Tibial nerve (tissue), 4 donors: Measurements from ENCODE around the gene FCER2. TPM values are rescaled to one million over a fixed set of nuclear protein-coding genes. Genes with fewer than 3 reads are reported as not detected.

Experiments
- DNase-seq, 2 donors: peaks; one replicate each; pipeline ENCODE4 v3.0.0-alpha.2; 2019; ENCODE audit warnings: low spot score in 2 of 2
- H3K27ac ChIP-seq, 4 donors: fragments of 200-600 bp; sonication (generic) in 3 of 4; one replicate each; pipeline ENCODE4 v1.5.1; 2017 to 2019; ENCODE audit warnings: mild to moderate bottlenecking in 1 of 4
- H3K27me3 ChIP-seq, 2 donors: fragments of 200-600 bp; sonication (generic) in 1 of 2; one replicate each; pipeline versions ENCODE4 v1.5.1 to v1.6.0; 2017 to 2019
- H3K36me3 ChIP-seq, 3 donors: fragments of 200-600 bp; sonication (generic); one replicate each; pipeline ENCODE4 v1.5.1; 2018 to 2019
- H3K4me1 ChIP-seq, 4 donors: fragments of 200-600 bp; sonication (generic) in 3 of 4; one replicate each; pipeline ENCODE4 v1.5.1; 2017 to 2019
- H3K4me3 ChIP-seq, 4 donors: fragments of 200-600 bp; sonication (generic) in 3 of 4; one replicate each; pipeline ENCODE4 v1.5.1; 2017 to 2019; ENCODE audit warnings: mild to moderate bottlenecking in 1 of 4, moderate library complexity in 1 of 4
- H3K9me3 ChIP-seq, 4 donors: fragments of 200-600 bp; sonication (generic) in 3 of 4; one replicate each; pipeline ENCODE4 v1.5.1; 2017 to 2019
- CTCF ChIP-seq, 5 experiments: fragments of 200-600 bp in 3 of 5; fragments of 450-650 bp in 2 of 5; sonication (generic) in 3 of 5; IDR thresholded peaks; one replicate each; pipeline ENCODE4 v1.5.1; 2016 to 2019; ENCODE audit warnings: antibody characterized with exemption in 5 of 5, mild to moderate bottlenecking in 3 of 5, moderate library complexity in 2 of 5
- EP300 ChIP-seq, 2 donors: sonication (generic); formaldehyde crosslinking; IDR thresholded peaks; one replicate each; pipeline ENCODE4 v1.6.1; 2017; ENCODE audit warnings: antibody characterized with exemption in 2 of 2, mild to moderate bottlenecking in 1 of 2
- POLR2A ChIP-seq, 2 donors: fragments of 450-650 bp; IDR thresholded peaks; one replicate each; pipeline ENCODE4 v1.6.1; 2017; ENCODE audit warnings: antibody characterized with exemption in 2 of 2, mild to moderate bottlenecking in 2 of 2, moderate library complexity in 2 of 2
- WGBS, 2 donors: methylation state at CpG; one replicate each; pipeline ENCODE4 v1.1.5; 2018; 5-methylcytosine and 5-hydroxymethylcytosine counted together
- total RNA-seq, 4 donors: library from RNA; depleted of rRNA; stranded (reverse); fragments of >200 nt; gene quantifications; one replicate each; pipeline ENCODE4 v1.1.0, GENCODE V29; 2016

FCER2 gene
- total RNA-seq, 4 donors from 2014 or later: 0.90 to 1.0 TPM; not detected in 2

DNA sequence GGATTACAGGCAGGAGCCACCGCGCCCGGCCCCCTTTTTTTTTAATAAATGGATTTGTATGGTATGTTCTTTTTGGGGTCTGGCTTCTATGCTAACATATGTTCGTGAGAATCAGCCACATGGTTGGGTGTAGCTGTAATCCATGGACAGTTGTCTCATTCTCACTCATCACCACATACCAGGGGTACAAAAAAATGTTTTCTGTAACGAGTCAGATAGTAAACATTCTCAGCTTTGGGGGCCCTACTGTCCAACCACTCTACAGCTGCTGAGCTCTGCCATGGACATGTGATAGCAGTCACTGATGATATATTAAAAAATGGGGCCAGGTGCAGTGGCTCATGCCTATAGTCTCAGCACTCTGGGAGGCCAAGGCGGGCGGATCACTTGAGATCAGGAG lies 38.2 kb downstream of the FCER2 start:
- Histone ChIP-seq H3K36me3 (no peaks in the 10 kb centered on the region), H3K4me1 (no peaks in the 10 kb centered on the region), H3K27ac (no peak overlapping the region), H3K4me3 (no peak overlapping the region), H3K9me3 (no peaks in the 10 kb centered on the region), H3K27me3 (peaks cover 0 to 11% of the 10 kb centered on the region in 2 donors)
- TF ChIP-seq EP300 (IDR thresholded peaks at IDR 0.05) (no peak), CTCF (IDR thresholded peaks at IDR 0.05) (no peak), POLR2A (IDR thresholded peaks at IDR 0.05) (no peak)
- DNase-seq: no peak
- 78 to 82% methylated on average over 7 of the region's 7 CpGs for WGBS, 2 donors

GRCh38 chr19:7662657-7663056 lies 39.3 kb downstream of the FCER2 start:
- 82 to 88% methylated on average over 14 of the region's 14 CpGs for WGBS, 2 donors
- peaks cover 0 to 11% of the 10 kb centered on the region in 2 donors for H3K27me3 ChIP-seq

DNA sequence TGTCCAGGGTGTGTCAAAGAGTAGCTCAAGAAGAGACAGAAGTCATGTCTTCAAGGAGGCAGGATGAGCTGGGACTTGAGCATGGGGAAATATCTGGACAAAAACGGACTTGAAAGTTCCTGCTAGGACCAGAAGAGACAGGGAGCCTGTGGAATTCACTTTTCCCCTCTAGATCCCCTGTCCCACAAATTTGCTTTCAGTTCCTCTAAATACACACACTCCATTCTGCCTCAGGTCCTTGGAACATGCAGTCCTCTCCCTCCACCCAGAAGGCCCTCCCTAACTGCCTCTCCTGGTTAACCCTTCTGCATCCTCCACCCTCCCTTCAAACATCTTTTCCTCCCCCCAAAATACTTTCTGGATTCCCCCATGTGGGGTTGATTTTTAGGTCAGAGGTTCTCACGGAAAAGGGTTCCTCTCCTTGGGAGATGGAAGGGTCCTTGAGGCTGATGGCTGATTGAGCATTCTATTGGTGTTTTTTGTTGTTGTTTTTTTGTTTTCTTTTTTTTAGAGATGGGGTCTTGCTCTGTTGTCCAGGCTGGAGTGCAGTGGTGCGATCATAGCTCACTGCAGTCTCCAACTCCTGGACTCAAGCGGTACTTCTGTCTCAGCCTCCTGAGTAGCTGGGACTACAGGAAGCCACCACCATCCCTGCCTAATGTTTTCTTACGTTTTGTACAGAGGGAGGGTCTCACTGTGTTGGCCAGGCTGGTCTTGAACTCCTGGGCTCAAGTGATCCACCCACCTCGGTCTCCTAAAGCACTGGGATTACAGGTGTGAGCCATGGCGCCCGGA lies 40.0 kb downstream of the FCER2 start:
- WGBS, 2 donors: 72 to 81% methylated on average over 8 of the region's 8 CpGs
- Histone ChIP-seq H3K9me3 (no peaks in the 10 kb centered on the region), H3K4me1 (peaks cover 0 to 3% (median 0%) of the 10 kb centered on the region in 4 donors), H3K4me3 (no peak overlapping the region), H3K27me3 (peaks cover 0 to 11% of the 10 kb centered on the region in 2 donors), H3K27ac (no peak overlapping the region), H3K36me3 (no peaks in the 10 kb centered on the region)
- TF ChIP-seq EP300 (IDR thresholded peaks at IDR 0.05): no peak
- TF ChIP-seq POLR2A (IDR thresholded peaks at IDR 0.05): no peak
- no peak for TF ChIP-seq CTCF (IDR thresholded peaks at IDR 0.05)
- no peak for DNase-seq

More at GRCh38 chr19:7662657-7663056, 39.3 kb downstream of the FCER2 start:
- DNase-seq: no peak
- Histone ChIP-seq H3K9me3 (no peaks in the 10 kb centered on the region), H3K4me3 (no peak overlapping the region), H3K36me3 (no peaks in the 10 kb centered on the region), H3K27ac (no peak overlapping the region), H3K4me1 (no peaks in the 10 kb centered on the region)
- TF ChIP-seq EP300 (IDR thresholded peaks at IDR 0.05) (no peak), CTCF (IDR thresholded peaks at IDR 0.05) (no peak), POLR2A (IDR thresholded peaks at IDR 0.05) (no peak)

- Histone ChIP-seq H3K9me3 (no peaks in the 10 kb centered on the region), H3K36me3 (no peaks in the 10 kb centered on the region), H3K4me3 (no peak overlapping the region), H3K4me1 (peaks cover 0 to 3% (median 0%) of the 10 kb centered on the region in 4 donors), H3K27me3 (no peaks in the 10 kb centered on the region), H3K27ac (no peak overlapping the region)
- WGBS, 2 donors: 33 to 39% methylated on average over 9 of the region's 9 CpGs
- TF ChIP-seq POLR2A (IDR thresholded peaks at IDR 0.05): no peak
- no peak for TF ChIP-seq EP300 (IDR thresholded peaks at IDR 0.05)
- no peak for TF ChIP-seq CTCF (IDR thresholded peaks at IDR 0.05)
- DNase-seq: no peak
These were observed 43.7 kb downstream of the FCER2 start for GRCh38 chr19:7658219-7658686.

DNA sequence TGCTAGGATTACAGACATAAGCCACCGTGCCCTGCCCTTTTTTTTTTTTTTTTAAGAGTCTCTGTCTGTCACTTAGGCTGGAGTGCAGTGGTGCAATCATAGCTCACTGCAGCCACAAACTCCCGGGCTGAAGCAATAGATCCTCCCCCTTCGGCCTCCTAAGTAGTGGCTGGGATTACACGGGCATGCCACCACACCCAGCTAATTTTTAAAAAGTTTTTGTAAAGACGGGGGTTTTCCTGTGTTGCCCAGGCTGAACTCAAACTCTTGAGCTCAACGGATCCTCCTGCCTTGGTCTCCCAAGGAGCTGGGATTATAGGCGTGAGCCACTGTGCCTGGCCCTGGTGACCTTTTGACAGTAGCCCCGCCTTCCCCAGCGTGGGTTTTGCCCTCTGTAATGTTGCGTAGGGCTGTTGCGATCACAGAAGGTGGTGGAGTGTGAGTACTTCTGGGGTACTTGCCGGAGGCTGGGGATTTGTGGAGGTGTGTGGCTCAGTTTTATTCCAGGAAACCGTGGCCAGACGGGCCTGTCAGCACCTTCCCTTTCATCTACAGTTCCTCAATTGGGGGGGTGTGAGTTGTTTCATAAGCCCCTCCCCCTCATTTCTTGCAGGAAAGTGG lies 44.7 kb downstream of the FCER2 start:
- DNase-seq: no peak
- Histone ChIP-seq H3K27me3 (no peaks in the 10 kb centered on the region), H3K4me3 (no peak overlapping the region), H3K9me3 (no peaks in the 10 kb centered on the region), H3K4me1 (peaks cover 0 to 6% (median 0%) of the 10 kb centered on the region in 4 donors), H3K36me3 (no peaks in the 10 kb centered on the region), H3K27ac (no peak overlapping the region)
- 29 to 38% methylated on average over 10 to 14 of the region's 14 CpGs for WGBS, 2 donors
- no peak for TF ChIP-seq POLR2A (IDR thresholded peaks at IDR 0.05)
